Measurements from ENCODE around the gene CDC34.
A peak's percentile ranks its signal among the peaks of the same experiment; 100 is the strongest.

Gene CDC34

GRCh38 chr19:497869-498510 is 33.6 kb upstream of the CDC34 start:
- DNase-seq, result peak; percentile 30

DNA sequence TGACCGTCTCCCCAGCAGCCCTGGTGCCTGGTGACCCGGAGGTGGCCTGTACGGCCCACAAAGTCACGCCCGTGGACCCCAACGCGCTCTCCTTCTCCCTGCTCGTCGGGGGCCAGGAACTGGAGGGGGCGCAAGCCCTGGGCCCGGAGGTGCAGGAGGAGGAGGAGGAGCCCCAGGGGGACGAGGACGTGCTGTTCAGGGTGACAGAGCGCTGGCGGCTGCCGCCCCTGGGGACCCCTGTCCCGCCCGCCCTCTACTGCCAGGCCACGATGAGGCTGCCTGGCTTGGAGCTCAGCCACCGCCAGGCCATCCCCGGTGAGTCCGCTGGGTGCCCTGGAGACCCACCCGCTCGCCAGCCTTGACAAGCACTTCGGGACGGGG is 33.1 kb upstream of the CDC34 start:
- no peak for DNase-seq

DNA sequence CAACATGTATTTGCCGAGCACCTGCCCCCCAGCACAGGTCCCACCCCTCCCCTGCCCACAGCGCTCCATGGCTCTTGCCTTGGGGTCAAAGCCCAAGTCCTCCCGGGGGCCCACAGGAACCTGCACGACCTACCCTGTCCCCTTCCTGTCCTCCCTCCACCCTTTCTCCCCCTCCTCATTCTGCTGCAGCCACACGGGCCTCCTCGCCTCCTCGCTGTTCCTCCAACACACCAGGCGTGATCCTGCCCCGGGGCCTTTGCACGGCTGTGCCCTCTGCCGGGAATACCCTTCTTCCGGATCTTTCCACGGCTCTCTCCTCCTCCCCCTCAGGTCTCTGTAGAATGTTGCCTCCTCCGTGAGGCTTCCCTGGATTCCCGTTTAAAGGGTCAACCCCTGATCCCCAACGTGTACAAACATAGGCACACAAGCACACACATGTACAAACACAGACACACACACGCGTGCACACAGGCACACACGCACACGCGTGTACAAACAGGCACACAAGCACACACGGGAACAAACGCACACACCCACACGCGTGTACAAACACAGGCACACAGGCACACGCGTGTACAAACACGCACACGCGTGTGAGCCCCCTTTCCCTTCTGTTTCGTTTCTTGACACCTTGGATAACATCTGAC is 32.5 kb upstream of the CDC34 start:
- DNase-seq, result no peak

GRCh38 chr19:501646-502045 is 29.9 kb upstream of the CDC34 start:
- no peak for DNase-seq

DNA sequence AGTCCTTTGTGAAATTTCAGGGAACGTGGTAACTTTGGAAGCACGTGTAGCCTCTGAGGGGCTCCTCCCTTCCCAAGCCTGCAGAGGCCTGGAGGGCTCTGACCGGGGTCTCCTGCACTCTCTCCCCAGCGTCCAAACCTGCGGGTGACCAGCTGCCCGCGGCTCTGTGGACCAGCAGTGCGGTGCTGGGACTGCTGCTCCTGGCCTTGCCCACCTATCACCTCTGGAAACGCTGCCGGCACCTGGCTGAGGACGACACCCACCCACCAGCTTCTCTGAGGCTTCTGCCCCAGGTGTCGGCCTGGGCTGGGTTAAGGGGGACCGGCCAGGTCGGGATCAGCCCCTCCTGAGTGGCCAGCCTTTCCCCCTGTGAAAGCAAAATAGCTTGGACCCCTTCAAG is 26.9 kb upstream of the CDC34 start:
- DNase-seq, result no peak

DNA sequence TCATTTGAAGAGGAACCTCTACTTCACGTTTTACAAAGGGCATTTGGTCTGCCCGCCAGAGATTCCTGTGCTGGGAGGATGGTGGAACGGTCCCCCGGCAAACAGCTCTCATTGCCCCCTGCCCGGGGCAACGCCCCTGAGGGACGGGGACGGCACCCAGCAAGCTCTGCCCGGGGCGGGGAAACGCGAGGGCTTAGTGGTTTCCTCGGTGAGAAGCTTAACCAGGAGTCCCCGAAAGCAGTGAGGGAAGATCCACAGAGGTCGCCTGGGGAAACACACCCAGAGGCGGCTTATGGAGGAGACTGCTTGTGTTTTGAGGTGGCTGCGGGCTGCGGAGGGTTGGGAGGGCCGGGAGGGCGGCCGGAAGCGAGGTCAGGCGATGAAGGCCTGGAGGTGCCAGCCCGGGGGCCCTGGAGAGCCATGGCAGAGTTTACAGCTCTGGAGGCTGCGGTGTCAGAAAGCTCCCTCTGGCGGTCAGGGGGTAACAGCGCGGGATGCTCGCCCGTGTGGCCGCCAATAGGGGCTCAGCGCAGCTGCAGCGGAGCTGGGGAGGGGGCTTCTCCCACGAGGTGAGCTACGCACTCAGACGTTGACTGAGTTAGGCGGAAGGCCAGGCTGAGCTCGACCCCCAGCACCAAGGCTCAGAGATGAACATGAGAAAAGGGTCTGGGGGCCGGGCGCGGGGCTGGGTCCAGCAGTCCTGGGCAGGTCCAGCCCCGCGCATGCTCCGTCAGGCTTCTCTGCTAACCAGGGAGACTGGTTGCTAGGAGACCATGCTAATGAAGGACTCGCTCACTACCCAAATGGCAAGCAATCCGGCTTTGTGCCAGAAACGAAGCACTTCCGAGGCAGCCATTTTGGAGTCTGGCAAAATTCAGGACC is 24.9 kb upstream of the CDC34 start:
- DNase-seq, result peak; percentile 98

- peak; percentile 83 for DNase-seq
Measured at GRCh38 chr19:507286-508203, 24.0 kb upstream of the CDC34 start, which contains the start of gene TPGS1. Gene TPGS1 (plus strand): TSS chr19:507497. CDS start chr19:507507, 10 bp downstream.

DNA sequence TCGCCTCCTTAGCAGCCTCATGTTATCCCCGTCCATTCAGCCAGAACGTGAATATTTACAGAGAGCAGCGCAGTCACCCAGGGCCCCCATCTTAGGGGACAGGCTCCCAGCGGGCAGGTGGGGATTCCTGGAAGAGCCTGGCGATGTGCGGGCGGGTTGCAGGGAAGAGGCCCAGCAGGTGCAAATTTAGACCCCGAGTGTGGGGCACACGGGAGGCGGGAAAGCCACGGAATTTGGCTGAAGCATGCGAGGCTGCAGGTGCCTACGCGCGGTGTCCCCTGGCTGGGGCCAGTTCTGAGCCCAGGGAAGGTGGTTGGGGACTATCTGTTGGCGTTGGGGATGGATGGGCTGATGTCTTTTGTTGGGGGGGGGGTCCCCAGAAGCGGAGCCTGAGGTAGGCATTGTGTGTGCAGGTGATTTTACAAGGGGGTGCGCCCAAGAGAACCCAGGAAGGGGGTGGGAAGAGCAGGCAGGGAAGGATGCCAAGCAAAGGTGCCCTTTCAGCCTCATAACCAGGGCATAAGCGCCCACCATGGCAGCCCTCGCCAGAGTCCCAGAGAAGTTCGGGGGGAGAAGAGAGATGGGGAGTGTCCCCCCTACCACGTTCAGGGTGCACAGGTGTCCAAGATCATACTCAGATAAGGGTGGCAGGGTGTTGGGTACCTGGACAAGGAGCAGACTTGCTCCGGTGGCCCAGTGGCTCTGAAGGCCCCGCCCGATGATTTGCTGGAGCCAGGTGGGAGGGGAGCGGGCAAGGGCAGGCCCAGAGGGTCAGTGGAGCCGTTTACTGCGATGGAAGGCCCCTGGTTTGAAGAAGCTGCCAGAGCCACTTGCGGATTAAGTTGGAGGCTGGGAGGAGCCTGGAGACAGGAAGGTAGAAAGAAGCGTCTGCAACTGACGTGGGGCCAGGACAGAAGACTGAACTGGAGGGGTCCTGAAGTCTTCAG is 23.1 kb upstream of the CDC34 start:
- no peak for DNase-seq

GRCh38 chr19:510606-511100 is 20.9 kb upstream of the CDC34 start:
- peak; percentile 91 for DNase-seq

GRCh38 chr19:511101-511851 is 20.3 kb upstream of the CDC34 start:
- peak; percentile 97 for DNase-seq

- peak; percentile 90 for DNase-seq
Measured at GRCh38 chr19:512547-513365, 18.8 kb upstream of the CDC34 start.

DNA sequence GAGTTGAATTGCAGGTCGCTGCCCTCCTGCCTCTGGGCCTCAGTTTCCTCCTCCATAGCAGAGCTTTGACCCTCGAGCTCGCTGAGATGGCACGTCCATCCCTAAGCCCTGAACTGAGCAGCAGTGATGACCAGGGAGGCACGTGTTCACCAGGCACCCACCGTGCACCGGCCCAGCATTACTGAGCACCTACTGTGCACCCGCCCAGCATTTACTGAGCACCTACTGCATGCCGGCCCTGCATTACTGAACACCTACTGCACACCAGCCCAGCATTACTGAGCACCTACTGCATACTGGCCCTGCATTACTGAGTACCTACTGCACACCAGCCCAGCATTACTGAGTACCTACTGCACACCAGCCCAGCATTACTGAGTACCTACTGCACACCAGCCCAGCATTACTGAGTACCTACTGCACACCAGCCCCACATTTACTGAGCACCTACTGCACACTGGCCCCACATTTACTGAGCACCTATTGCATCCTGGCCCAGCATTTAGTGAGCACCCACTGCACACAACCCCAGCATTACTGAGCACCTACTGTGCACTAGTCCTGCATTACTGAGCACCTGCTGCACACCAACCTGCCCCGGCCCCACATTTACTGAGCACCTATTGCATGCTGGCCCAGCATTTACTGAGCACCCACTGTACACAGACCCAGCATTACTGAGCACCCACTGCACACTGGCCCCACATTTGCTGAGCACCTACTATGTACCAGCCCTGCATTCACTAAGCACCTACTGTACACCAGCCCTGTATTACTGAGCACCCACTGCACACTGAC is 18.0 kb upstream of the CDC34 start:
- DNase-seq, result no peak

DNA sequence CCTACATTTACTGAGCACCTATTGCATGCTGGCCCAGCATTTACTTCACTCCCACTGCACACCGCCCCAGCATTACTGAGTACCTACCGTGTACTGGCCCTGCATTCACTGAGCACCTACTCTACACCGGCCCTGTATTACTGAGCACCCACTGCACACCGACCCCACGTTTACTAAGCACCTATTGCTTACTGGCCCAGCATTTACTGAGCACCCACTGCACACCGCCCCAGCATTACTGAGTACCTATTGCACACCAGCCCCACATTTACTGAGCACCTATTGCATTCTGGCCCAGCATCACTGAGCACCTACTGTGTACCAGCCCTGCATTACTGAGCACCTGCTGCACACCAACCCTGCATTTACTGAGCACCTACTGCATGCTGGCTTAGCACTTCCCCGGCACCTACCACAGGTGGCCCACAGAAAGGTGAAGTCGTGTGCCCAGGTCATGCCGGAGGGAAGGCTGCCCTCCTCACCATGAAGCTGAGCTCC is 17.3 kb upstream of the CDC34 start:
- DNase-seq, result no peak

GRCh38 chr19:517721-518597 is 13.6 kb upstream of the CDC34 start:
- no peak for DNase-seq

DNA sequence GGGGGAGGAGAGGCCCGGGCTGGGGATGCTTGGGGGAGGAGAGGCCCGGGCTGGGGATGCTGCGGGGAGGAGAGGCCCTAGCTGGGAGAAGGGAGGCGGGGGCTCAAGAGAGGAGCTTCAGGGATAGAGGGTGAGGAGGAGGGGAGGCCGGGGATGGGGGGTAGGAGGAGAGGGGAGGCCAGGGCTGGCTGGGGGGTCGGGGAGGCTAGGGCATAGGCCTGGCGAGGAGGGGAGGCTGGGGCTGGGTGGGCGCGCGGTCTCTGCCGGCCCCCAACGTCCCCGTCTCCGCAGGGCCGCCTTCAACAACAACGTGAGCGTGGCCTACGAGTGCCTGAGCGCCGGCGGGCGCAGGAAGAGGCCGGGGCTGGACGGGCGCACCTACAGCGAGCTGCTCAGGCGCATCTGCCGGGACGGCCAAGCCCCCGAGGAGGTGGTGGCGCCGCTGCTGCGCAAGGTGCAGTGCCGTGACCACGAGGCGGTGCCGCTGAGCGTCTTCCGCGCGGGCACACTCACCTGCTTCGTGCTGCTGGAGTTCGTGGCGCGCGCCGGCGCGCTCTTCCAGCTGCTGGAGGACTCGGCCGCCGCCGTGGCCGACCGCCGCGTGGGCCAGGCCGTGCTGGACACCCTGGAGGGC is 12.8 kb upstream of the CDC34 start:
- no peak for DNase-seq

DNA sequence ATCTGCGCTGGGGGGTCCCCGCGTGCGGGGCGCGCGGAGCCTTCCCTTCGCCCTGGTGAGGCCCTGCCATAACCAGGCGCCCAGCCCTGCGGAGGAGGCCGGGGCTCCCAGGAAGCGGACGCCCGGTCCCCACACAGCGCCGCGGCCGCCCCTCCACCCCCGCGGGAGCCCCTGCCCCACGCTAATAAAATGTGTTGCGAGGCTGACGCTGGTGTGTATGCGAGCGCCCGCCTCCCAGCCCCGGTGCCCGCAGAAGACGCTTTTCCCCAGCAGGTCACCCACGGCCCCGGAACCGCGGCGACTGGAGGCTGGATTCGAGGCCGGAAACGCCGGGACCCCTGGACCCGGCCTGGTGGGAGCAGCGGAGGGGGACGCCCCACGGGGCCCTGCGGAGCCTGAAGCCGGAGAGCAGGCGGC is 12.1 kb upstream of the CDC34 start:
- DNase-seq, result no peak

DNA sequence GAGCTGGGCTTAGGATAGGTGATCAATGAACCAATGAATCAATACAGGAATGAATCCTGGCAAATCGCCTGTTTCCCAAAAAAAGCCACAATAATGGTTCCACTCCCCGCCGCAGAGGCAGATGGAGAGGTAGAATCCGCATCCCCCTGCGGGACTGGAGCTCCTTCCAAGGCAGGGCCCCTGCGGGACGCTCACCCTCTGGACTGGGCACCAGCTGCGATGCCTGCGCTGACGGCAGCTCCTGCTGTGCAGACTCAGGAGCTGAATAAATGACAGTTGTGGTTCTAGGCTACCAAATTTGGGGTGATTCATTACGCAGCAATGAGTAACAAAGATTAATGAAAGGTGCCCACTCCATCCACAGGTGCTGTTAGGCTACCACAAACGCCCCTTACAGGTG is 8.8 kb upstream of the CDC34 start:
- no peak for DNase-seq
